Stimulated activated naive CD4-positive, alpha-beta T cell (primary cell): ENCODE data around the gene ZNF783.
"Not testable (repeated sequence)": the region's sequence is repeated elsewhere in the genome, so short reads cannot be mapped to it uniquely, and the experiment has no call there.

Source experiments
- DNase-seq, 6 experiments: peaks; one replicate each; lab custom pipeline; 2025; lab: John Stamatoyannopoulos, UW

Gene ZNF783

GRCh38 chr7:149261829-149262617 lies at the start of gene ZNF783:
ZNF783 (plus strand) TSS chr7:149262196; CDS start chr7:149262334, 138 bp downstream.
- peak; percentile 74 to 86 (median 80) for DNase-seq

DNA sequence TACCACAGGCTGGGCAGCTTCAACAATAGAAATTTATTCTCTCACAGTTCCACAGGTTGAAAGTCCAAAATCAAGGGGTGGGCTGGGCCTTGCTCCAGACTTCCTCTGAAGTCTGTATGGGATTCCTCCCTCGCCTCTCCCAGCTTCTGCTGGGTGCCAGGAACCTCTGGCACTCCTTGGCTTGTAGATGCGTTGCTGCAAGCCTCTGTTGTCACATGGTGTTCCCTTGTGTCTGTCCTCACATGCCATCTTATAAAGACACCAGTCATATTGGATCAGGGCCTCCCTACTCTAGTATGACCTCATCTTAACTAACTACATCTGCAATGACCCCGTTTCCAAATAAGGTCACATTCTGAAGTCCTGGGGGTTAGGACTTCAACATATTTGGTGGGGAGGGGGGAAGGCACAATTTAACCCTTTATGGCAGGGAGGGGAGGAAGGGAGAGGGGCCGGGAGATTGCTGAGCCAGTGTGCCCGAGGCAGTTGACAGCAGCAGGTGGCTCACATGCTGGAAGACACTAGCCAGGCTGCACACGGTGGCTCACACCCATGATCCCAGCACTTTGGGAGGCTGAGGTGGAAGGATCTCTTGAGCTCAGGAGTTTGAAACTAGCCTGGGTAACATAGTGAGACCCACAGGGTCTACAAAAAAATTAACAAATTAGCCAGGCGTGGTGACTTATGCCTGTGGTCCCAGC lies 47.8 kb upstream of the ZNF783 start:
- DNase-seq: no peak

DNA sequence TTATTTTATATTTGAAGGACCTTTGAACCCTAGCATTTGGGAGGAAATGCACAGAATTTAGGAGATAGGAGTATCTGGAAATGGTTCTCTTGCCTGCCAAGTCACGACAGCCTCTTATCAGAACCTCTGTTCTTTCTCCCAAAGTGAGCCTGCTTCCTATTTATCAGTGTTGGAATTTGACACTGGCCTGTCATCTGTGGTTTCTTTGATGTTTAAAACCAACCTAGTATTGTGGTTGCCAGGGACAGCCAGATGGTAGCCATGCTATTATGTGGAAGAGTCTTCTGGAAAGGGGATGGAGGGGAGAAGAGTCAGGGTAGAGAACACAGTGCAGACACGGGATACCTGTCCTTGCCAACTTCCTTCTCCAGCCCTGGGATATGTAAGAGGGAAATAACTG lies 45.6 kb upstream of the ZNF783 start:
- DNase-seq: no peak

- DNase-seq: no peak
These were observed 44.4 kb upstream of the ZNF783 start for GRCh38 chr7:149217570-149217969.

DNA sequence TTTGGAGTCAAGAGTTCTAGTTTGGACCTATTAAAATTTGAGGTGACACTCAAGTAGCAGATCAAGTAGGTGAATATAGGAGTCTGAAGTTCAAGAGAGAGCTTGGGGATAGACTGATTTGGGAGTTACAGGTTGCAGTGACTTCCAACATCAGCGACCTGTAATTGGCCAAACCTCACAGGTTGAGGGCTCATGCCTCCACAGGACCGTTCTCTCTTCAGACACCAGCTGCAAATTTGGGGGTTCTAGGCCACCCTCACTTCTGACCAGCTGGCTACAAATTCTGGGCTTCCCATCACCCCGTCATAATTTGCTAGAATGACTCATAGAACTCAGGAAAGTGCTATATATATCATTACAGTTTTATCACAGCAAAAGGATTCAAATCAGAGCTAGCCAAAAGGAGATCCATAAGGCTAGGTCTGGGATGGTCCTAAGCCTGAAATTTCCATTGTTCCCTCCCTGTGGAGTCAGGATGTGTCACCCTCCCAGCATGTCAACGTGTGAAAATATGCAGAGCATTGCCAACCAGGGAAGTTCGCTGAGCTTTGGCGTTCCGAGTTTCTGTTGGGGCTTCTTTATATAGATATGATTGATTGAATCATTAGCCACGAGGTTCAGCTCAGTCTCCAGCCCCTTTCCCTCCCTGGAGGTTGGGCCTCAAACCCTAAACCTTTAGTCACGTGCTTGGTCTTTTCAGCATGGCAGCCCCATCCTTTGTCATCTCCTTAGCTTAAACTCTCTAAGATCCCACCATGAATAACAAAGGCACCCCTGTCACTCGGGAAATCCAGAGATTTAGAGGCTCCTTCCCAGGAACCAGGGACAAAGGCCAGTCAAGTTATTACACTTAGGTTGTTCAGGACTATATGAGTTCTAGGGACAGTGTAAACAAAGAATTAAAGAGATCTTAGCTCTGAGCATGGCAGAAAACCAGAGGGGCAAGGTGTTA lies 43.3 kb upstream of the ZNF783 start:
- no peak for DNase-seq

- DNase-seq: no peak
These were observed 41.5 kb upstream of the ZNF783 start for GRCh38 chr7:149220534-149220933.

DNA sequence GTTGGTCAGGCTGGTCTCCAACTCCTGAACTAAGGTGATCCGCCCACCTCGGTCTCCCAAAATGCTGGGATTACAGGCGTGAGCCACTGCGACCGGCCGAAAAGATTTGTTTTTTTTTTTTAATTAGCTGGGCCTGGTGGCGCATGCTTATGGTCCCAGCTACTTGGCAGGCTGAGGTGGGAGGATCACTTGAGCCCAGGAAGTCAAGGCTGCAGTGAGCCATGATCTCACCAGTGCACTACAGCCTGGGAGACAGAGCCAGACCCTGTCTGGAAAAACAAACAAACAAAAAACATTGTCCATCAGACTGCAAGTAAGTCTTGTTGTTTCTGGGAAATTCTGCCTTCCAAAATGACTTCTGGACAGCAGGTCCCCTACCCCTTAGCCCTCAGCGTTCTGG lies 38.8 kb upstream of the ZNF783 start:
- no peak for DNase-seq

- no peak for DNase-seq
These were observed 38.2 kb upstream of the ZNF783 start for GRCh38 chr7:149223761-149224160.

- no peak for DNase-seq
These were observed 37.6 kb upstream of the ZNF783 start for GRCh38 chr7:149224352-149224751.

DNA sequence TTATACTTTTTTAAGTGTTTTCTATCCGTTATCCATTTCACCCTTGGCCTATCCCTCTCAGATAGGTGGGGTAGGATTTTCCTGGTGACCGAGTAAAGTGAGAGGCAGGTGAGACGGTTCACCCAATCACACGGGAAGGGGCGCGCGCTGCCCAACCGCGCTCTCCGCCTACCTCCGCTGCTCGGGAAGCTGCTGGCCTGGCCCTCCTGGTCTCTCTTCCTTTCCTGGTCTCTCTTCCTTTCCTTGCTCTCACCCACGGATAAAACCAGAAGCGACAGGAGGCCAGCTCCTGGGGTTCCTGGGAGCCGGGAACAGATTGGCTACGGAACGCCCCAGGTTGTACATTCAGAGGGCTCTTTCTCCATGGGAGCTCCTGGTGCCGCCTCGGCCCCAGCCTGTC lies 36.9 kb upstream of the ZNF783 start:
- no peak for DNase-seq

- no peak for DNase-seq
These were observed 36.3 kb upstream of the ZNF783 start for GRCh38 chr7:149225656-149226055.

DNA sequence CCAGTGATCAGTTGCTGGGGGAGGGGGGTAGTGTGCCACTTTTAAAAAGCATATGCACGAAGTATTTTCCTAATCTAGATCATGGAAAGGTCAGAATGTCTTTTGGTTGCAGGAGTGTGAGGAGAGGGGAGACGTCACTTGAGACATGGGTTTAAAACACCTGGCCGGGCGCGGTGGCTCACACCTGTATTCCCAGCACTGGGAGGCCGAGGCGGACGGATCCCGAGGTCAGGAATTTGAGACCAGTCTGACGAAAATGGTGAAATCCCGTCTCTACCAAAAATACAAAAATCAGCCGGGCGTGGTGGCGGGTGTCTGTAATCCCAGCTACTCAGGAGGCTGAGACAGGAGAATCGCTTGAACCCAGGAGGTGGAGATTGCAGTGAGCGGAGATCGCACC lies 35.6 kb upstream of the ZNF783 start:
- not testable (repeated sequence) for DNase-seq

- DNase-seq: no peak
These were observed 35.0 kb upstream of the ZNF783 start for GRCh38 chr7:149226840-149227494.

GRCh38 chr7:149228831-149229471 lies 33.0 kb upstream of the ZNF783 start:
- no peak for DNase-seq

DNA sequence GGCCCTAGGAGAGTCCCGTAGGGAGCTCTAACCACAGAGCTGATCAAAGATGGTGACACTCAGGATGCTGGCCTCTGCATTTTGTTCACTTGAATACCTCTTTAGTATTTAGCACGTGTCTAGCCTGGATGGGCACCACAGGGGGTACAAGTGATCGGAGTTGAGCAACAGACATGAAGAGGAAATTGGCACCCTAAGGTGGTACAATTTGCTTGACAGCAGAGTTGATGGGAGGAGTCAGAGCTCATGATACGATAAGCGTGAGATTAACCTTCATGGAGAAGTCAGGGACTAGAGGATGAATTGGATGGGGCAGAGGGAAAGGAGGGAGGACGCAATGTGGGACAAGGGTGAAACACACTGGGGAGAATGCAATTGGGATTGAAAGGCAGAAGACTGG lies 32.5 kb upstream of the ZNF783 start:
- DNase-seq: no peak

DNA sequence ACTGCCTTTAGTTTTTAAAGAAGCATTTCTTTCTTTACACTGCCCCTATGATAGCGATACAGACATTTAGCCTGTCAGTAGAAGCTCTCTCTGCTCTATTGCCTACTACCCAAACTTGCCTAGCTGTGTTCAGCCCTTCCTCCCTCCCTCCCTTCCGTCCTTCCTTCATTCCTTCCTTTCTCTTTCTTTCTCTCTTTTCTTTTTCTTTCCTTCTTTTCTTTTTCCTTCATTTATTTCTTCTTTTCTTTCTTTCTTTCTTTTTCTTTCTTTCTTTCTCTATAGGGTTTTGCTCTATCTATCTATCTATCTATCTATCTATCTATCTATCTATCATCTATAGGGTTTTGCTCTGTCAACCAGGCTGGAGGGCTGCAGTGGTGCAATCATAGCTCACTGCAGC lies 29.6 kb upstream of the ZNF783 start:
- DNase-seq: no peak

DNA sequence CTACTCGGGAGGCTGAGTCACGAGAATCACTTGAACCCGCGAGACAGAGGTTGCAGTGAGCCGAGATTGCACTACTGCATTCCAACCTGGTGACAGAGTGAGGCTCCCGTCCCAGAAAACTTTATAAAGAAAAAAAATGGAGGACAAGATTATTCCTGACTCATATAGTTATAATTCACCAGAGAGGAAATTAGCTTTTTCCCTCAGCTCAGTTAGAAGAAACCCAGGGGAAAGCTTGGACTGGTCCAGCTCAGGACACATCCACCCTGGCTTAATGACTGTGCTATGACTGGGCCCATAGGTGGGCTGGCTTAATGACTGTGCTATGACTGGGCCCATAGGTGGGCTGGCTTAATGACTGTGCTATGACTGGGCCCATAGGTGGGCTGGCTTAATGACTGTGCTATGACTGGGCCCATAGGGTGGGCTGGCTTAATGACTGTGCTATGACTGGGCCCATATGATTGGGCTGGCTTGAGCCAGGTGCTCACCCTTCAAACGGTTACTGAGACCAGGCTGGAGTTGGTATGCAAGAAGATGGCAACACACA lies 28.3 kb upstream of the ZNF783 start:
- DNase-seq: not testable (repeated sequence)

DNA sequence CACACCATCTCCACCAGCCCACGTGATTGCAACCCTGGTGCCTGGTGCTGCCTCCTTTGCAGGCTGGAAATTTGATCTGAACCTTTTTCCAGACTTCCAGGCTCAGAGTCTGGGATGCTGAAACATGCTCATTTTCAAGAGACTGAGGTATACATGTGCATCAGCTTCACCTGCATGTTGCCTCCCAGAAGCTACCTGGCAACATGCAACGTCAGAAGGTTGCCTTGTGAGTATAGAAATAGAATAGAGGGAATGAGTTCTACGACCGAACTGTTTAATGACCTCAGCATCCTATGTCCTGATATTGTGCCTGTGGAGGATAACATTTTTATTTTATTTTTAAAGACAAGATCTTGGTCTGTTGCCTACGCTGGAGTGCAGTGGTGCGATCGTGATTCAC lies 24.5 kb upstream of the ZNF783 start:
- DNase-seq: no peak

GRCh38 chr7:149238051-149238450 lies 23.9 kb upstream of the ZNF783 start:
- DNase-seq: no peak

DNA sequence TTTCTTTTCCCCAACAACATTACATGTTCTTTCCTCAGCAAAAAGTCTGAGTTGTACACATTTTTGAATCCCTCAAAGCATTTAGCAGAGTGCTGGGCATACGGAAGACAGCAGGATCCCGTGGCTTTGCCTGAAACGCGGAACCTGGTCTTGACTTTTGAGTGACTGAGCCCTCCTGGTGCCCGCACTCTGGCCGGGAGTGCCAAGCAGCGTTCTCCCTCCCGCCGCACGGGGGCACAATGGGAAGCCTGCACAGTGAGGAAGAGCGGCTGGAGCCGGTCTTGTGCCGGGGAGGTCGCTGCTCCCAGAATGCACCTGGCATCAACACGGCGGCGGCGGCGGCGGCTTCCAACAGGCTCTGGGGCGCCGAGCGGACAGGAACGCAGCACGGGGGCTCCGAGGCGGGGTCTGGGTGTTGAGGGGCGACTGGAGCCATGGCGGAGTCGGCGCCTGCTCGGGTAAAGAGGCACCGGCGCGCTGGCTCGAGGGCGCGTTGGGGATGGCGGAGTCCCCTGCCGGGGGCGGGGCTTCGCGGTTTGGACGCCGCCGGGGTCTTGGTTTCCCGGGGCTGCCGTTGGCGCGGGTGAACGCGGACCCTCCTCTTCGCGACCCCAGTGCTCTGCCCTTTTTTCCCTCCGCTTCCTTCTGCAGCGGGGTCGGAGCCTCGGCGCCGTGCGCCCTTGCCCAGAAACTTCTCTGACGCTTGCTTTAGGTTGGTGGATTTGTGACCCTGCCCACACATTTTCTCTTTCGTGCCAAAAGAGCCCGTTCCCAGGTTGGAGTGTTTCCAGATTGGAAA lies 22.5 kb upstream of the ZNF783 start, which contains the start of gene ZNF212:
ZNF212 (plus strand) TSS at position 307 of the 799 bp plus-strand sequence; CDS start at position 435, 128 bp downstream.
- DNase-seq: peak; percentile 71 to 84 (median 80)
